KMS-11 (cell line): ENCODE measurements around the gene ADAMTS17.

Experiments used
- H2AFZ ChIP-seq: fragments of 200-600 bp; sonication (generic); 2 replicates; pipeline ENCODE4 v1.6.1; 2016; ENCODE audit warnings: antibody characterized with exemption, mixed run types, low read depth
- H3K27ac ChIP-seq: fragments of 200-600 bp; sonication (generic); 2 replicates; pipeline ENCODE4 v1.6.1; 2016; ENCODE audit warnings: mild to moderate bottlenecking, mixed run types
- H3K27me3 ChIP-seq: fragments of 200-600 bp; sonication (generic); 2 replicates; pipeline ENCODE4 v1.6.1; 2017; ENCODE audit warnings: mild to moderate bottlenecking, low read depth, mixed run types, moderate library complexity; ENCODE audit not compliant: insufficient read depth
- H3K36me3 ChIP-seq: fragments of 200-600 bp; sonication (generic); 2 replicates; pipeline ENCODE4 v1.6.1; 2017; ENCODE audit warnings: mild to moderate bottlenecking, mixed run types; ENCODE audit not compliant: insufficient read depth
- H3K4me1 ChIP-seq: fragments of 200-600 bp; sonication (generic); 2 replicates; pipeline ENCODE4 v1.6.1; 2016; ENCODE audit warnings: mild to moderate bottlenecking, low read depth, mixed run types; ENCODE audit not compliant: poor library complexity, severe bottlenecking
- H3K4me2 ChIP-seq: fragments of 200-600 bp; sonication (generic); 2 replicates; pipeline ENCODE4 v1.7.0; 2016; ENCODE audit warnings: mild to moderate bottlenecking, mixed run types
- H3K4me3 ChIP-seq: fragments of 200-600 bp; sonication (generic); IDR thresholded peaks from 2 replicates; pipeline ENCODE4 v1.6.1; 2017; ENCODE audit warnings: low read depth, low read length, mixed read lengths; ENCODE audit not compliant: insufficient read depth
- H3K79me2 ChIP-seq: fragments of 200-600 bp; sonication (generic); 2 replicates; pipeline ENCODE4 v1.6.1; 2016; ENCODE audit warnings: low read depth, mixed run types; ENCODE audit not compliant: insufficient read depth
- H3K9ac ChIP-seq: fragments of 200-600 bp; sonication (generic); 2 replicates; pipeline ENCODE4 v1.6.1; 2016; ENCODE audit warnings: mild to moderate bottlenecking, mixed run types
- H4K20me1 ChIP-seq: fragments of 200-600 bp; sonication (generic); 2 replicates; pipeline ENCODE4 v1.6.1; 2016; ENCODE audit warnings: mild to moderate bottlenecking, mixed run types; ENCODE audit not compliant: insufficient read depth
- TF ChIP-seq, protein P1 (sequence below): fragments of 200-600 bp; sonication (generic); conservative IDR thresholded peaks from 2 replicates; pipeline ENCODE4 v1.6.1; 2017; ENCODE audit warnings: low read depth, mild to moderate bottlenecking, antibody characterized with exemption, low read length, moderate library complexity, mixed read lengths

Gene ADAMTS17

DNA sequence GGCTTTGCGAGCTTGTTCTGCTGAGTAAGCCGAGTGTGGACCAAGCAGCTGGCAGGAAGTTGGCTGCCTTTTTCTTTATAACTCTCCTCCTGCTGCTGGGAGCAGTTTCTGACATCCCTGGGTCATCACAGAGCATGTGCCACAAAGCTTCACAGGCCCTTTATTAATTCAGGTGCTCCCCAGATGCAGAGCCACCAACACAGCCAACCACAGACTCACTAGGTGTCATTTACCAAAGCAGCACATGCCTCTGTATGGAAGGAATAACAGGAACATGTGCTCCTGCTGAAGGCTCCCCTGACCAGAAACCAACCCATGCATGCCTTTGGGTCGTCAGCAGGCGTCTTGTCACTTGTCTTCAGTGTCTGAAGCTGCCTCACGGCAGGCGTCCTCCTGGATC is 152.5 kb downstream of the ADAMTS17 start:
- no peak overlapping the region for H3K9ac ChIP-seq
- H2AFZ ChIP-seq = no peak overlapping the region
- H3K4me1 ChIP-seq = no peaks in the 10 kb centered on the region
- no peaks in the 10 kb centered on the region for H3K27me3 ChIP-seq
- TF ChIP-seq, protein P1, sequence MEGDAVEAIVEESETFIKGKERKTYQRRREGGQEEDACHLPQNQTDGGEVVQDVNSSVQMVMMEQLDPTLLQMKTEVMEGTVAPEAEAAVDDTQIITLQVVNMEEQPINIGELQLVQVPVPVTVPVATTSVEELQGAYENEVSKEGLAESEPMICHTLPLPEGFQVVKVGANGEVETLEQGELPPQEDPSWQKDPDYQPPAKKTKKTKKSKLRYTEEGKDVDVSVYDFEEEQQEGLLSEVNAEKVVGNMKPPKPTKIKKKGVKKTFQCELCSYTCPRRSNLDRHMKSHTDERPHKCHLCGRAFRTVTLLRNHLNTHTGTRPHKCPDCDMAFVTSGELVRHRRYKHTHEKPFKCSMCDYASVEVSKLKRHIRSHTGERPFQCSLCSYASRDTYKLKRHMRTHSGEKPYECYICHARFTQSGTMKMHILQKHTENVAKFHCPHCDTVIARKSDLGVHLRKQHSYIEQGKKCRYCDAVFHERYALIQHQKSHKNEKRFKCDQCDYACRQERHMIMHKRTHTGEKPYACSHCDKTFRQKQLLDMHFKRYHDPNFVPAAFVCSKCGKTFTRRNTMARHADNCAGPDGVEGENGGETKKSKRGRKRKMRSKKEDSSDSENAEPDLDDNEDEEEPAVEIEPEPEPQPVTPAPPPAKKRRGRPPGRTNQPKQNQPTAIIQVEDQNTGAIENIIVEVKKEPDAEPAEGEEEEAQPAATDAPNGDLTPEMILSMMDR = no peak
- H3K4me3 ChIP-seq = no peak overlapping the region
- H4K20me1 ChIP-seq = no peaks in the 10 kb centered on the region
- no peak overlapping the region for H3K4me2 ChIP-seq
- H3K79me2 ChIP-seq = no peaks in the 10 kb centered on the region
- no peak overlapping the region for H3K27ac ChIP-seq
- no peaks in the 10 kb centered on the region for H3K36me3 ChIP-seq

GRCh38 chr15:100187677-100188076 is 154.1 kb downstream of the ADAMTS17 start:
- Histone ChIP-seq H3K4me3 (no peak overlapping the region), H3K4me2 (no peak overlapping the region), H2AFZ (no peak overlapping the region), H3K27me3 (no peaks in the 10 kb centered on the region), H3K9ac (no peak overlapping the region), H4K20me1 (no peaks in the 10 kb centered on the region), H3K27ac (no peak overlapping the region), H3K36me3 (no peaks in the 10 kb centered on the region), H3K4me1 (no peaks in the 10 kb centered on the region), H3K79me2 (no peaks in the 10 kb centered on the region)
- TF ChIP-seq, protein P1 = no peak

- no peaks in the 10 kb centered on the region for H3K79me2 ChIP-seq
- H3K4me2 ChIP-seq = no peak overlapping the region
- TF ChIP-seq, protein P1 = no peak
- no peak overlapping the region for H3K9ac ChIP-seq
- H3K36me3 ChIP-seq = no peaks in the 10 kb centered on the region
- H3K4me1 ChIP-seq = no peaks in the 10 kb centered on the region
- H3K27ac ChIP-seq = no peak overlapping the region
- no peaks in the 10 kb centered on the region for H3K27me3 ChIP-seq
- no peaks in the 10 kb centered on the region for H4K20me1 ChIP-seq
- no peak overlapping the region for H3K4me3 ChIP-seq
- no peak overlapping the region for H2AFZ ChIP-seq
Measured at GRCh38 chr15:100186960-100187359, 154.8 kb downstream of the ADAMTS17 start.

GRCh38 chr15:100186366-100186765 is 155.4 kb downstream of the ADAMTS17 start:
- H3K4me3 ChIP-seq = no peak overlapping the region
- no peak overlapping the region for H3K9ac ChIP-seq
- H3K36me3 ChIP-seq = no peaks in the 10 kb centered on the region
- TF ChIP-seq, protein P1 = no peak
- H4K20me1 ChIP-seq = no peaks in the 10 kb centered on the region
- no peaks in the 10 kb centered on the region for H3K27me3 ChIP-seq
- no peaks in the 10 kb centered on the region for H3K79me2 ChIP-seq
- H3K4me2 ChIP-seq = no peak overlapping the region
- no peak overlapping the region for H2AFZ ChIP-seq
- H3K27ac ChIP-seq = no peak overlapping the region
- no peaks in the 10 kb centered on the region for H3K4me1 ChIP-seq
